GM18505 (cell line): Measurements from ENCODE around the gene AQP5.

Experiments
- ATAC-seq: cut with Tn5 transposase; IDR thresholded peaks from one replicate; pipeline ENCODE4 v1.9.1; 2021; ENCODE audit not compliant: unreplicated experiment
- POLR2A ChIP-seq: IDR thresholded peaks from 4 replicates; pipeline ENCODE4 v1.6.1; 2011; ENCODE audit warnings: borderline replicate concordance; ENCODE audit not compliant: insufficient read depth, insufficient read length; ENCODE audit errors: extremely low read depth

Gene AQP5

DNA sequence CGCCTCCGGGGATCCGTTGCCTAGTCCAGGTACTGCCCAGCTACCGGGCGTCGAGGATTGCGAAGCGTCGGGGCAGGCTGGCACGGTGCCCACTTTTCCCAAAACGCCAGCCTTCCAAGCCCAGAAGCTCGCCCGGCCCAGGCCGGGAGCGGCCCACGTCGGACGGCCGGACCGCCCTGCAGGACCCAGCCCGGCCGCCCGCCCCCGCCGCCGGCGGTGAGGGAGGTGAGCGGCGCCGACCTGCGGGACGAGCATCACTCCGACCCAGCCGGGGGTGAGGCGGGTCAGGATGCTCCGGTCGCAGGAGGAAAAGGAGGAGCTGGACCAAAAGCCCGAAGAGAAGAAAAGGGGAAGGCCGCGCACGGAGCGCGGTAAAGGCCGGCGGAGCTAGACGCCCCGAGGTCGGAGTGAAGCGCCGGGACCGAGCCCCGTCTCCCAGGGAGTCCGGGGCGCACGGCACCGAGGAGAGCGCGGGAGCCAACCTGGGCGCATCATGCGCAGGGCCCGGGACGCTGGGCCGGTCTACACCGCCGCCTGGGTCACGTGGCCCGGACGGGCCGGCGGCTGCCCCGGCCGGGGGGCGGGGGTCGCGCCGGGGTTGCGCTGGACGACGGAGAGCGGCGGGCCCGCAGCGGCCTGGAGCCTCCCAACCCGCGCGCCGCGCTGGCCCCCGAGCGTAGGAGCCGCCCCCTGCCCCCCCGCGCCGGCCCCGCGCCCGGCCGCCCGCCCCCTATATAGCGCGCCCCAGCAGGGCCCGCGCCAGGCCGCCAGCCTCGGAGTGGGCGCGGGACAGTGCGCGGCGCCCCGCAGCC lies at the start of gene AQP5:
Gene AQP5, plus strand, starts transcription at position 762 of the 812 bp plus-strand sequence. CDS start 146 bp downstream, outside the sequence.
- ATAC-seq: no peak
- TF ChIP-seq POLR2A: no peak

DNA sequence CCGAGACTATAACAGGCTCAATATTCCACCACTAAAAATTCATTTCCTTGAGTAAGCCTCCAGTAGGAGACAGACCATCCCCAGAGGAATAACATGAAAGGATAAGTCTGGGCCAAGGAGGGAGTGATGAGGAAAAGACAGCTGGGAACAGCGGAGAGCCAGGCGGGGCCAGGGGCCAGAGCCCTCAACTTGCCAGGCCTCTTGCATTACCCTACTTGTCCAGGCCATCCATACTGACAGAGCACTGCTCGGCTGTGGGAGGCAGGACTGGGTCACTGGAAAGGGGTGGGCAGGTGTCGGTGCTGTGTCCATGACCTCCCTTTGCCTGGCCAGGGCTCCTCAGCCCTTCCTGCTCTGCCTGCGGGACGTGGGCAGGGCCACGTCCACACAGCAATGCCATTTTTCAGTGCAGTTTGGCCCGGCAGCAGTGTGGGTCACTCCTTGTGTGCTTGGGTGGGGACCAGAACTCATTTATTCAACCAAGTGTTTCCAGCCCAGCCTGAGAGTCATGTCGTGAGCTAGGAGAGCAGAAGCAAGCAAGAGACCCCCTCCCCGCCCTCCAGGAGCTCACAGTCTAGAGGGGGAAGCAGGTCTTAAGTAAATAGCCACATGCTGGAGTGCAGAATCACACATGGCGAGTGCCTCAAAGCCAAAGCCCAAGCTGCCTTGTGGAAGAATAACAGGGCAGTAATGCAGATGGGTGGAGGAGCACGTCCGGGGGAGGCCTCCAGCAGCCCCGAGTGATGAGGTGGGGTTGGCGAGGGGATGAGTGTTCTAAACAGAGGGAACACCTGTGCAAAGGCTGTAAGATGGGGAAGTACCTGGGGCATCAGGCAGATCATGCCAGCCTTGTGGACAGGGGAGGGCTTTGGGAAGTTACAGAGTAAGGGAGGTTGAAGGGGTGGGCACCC lies 49.1 kb upstream of the AQP5 start:
- ATAC-seq: no peak
- no peak for TF ChIP-seq POLR2A

DNA sequence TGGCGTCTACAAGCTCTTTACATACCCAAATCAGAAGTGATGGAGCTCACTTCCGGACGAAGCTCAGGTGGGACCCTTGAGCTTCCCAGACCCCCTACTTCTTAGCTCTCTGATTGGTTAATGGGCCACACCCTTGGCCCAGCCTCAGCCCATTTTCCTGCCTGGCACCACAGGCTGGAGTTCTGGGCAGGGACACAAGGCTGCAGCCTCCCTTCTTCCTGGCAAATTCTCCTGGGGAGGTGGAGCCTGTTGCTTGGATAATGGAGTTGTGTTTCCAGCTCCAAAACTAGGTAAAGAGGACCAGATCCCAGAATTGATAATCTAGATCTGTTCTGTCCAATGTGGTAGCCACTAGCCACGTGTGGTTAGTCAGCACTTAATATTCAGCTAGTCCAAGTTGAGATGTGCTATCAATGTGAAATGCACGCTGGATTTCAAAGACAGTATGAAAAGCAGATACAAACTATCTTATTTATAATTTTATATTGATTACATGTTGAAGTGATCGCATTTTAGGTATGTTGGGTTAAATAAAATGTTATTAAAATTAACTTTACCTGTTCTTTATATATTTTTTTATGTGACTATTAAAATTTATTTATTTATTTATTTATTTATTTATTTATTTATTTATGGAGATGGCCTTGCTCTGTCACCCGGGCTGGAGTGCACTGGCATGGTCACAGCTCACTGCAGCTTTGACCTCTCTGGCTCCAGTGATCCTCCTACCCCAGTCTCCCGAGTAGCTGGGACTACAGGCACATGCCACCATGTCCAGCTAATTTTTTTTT lies 45.3 kb upstream of the AQP5 start:
- ATAC-seq: no peak
- TF ChIP-seq POLR2A: no peak

DNA sequence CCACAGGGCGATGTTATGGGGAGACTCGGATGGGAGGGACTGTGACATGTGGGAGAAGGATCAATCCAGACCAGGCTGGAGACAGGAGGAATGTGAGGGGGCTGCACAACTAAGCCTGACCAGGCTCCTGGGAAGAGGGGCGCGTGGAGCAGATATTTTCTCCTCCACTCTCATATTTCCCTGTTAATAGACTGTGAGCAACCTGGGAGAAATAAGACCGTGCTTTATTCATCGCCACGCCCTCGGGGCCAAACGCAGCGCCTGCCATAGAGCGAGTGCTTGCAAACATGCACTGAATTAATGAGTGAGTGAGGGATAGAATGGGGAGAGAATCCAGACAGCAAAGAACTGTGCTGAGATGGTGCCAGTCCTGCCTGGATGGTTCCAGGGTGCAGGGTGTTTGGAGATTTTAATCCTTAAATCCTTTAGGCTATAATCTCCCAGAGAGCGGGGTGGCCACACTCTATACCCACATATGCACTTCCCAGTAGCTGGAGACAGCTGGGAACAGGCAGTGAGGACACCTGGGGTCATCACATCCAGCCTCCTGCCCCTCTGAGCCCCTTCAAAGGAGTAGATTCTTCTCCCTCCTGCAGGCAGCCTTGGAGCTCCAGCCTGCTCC lies 44.4 kb upstream of the AQP5 start:
- ATAC-seq: no peak
- TF ChIP-seq POLR2A: no peak

DNA sequence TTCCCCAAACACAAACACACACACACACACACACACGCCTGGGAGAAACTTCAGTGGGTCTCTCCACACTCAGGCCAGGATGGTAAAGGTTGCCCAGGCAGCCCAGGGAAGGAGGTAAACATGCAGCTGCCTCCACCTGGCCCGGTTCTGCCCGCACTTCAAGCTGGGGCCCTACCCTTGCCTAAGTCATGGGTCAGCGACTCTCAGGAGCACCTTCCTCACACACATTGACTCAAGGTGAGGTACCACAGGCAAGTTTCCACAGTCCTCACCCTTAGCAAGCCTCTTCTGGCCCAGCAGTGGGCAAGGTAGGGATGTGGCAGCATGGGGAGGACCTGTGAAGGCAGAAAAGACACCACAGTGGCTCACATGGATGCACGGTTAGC lies 43.9 kb upstream of the AQP5 start:
- ATAC-seq: no peak
- TF ChIP-seq POLR2A: no peak

DNA sequence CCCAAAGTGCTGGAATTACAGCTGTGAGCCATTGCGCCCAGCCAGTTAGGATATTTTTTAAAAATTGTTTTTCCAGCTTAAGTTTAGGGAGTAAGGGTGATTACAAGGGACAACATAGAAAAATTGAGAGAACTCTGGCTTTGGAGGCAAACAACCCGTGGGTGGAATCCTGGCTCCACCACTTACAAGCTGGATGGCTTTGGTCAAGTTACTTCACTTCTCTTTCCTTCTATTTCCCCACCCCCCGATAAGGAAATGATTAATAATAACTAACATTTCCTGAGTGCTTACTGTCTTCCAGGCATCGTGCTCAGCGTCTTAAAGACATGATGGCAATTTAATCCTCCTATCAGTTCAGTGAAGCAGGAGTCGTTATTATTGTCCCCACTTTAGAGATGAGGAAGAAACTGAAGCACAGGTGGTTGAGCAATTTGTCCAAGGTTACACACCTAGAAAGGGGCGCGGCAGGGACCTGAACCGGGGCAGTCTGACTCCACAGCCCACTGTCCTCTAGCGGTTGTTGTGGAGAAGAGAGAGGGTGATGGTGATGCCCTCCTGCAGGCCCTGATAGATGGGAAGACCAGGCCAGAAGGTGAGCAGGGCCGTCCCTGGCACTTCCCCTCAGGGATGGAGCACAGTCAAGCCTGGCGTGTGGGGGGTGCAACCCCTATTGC lies 41.3 kb upstream of the AQP5 start:
- TF ChIP-seq POLR2A: no peak
- no peak for ATAC-seq

DNA sequence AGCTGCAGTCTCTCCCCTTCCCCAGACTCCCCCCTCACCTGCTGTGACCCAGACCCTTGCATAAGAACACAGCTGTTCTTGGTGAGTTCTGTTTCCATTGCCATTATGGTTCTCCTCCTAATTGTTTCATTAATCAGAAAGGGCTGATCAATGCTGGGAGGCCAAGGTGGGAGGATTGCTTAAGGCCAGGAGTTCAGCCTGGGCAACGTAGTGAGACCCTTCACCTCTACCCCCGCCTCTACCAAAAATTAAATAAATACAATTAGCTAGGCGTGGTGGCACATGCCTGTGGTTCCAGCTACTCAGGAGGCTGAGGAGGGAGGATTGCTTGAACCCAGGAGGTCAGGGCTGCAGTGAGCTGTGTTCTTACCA lies 40.8 kb upstream of the AQP5 start:
- no peak for ATAC-seq
- TF ChIP-seq POLR2A: no peak

DNA sequence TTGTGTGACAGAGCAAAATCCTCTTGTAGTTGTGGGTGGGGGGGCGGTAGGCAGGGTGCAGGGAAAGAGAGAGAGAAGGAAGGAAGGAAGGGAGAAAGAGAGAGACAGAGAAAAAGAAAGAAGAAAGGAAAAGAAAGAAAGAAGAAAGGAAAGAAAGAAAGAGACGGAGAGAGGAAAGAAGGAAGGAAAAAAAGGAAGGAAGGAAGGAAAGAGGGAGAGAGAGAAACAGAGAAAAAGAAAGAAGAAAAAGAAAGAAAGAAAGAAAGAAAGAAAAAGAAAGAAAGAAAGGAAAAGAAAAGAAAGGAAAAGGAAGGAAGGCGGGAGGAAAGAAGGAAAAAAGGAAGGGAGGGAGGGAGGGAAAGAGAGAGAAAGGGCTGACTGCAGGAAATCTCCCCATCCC lies 40.4 kb upstream of the AQP5 start:
- ATAC-seq: no peak

DNA sequence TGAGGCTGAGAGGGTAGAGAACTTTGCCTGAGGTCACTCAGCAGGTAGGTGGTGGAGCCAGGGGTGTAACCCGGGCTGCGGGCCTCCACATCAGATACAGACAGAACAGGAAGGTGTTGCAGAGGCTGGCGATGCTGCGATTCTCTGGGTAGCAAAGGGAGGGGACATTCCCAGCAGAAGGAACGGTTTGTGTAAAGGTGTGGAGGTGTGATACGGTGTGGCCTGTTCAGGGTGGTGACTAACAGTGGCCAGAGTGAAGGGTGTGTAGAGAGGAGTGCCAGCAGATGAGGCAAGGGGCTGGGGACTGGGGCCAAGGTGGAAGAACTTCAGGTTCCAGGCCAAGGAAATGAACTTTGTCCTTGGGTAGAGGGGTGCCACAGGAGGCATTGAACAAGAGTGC lies 39.7 kb upstream of the AQP5 start:
- no peak for ATAC-seq
- no peak for TF ChIP-seq POLR2A

More for the DNA sequence above, 40.4 kb upstream of the AQP5 start:
- TF ChIP-seq POLR2A: no peak

DNA sequence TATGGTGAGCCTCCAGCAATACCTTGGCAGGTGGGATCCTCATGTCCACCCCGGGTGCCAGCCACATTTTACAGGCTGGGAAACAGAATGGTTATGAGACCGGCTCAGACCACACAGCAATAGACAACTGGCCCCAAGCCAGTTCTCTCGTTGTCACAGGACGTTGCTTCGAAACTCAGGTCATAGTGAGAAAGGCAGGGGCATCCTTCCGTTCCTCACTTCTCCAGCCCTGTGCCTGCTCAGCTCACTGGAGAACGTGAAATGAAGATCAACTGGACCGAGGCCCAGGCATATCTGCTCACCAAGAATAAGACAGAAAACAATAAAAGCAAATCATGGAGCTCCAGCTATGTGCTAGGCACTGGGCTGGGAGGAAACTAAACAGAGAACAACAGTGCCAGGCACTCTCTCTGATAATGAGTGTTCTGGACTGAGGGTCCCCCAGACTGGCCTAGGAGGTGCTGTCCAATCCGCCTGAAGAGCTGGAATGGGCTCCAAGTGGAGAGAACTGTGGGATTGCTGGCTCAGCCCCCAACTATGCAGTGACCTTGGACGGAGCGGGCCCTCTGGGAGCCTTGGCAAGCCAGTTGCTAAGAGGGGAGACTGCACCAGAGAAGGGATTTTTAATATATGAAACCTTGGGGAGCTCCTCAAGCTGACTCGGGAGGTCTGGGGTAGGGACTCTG lies 39.2 kb upstream of the AQP5 start:
- TF ChIP-seq POLR2A: no peak
- no peak for ATAC-seq

DNA sequence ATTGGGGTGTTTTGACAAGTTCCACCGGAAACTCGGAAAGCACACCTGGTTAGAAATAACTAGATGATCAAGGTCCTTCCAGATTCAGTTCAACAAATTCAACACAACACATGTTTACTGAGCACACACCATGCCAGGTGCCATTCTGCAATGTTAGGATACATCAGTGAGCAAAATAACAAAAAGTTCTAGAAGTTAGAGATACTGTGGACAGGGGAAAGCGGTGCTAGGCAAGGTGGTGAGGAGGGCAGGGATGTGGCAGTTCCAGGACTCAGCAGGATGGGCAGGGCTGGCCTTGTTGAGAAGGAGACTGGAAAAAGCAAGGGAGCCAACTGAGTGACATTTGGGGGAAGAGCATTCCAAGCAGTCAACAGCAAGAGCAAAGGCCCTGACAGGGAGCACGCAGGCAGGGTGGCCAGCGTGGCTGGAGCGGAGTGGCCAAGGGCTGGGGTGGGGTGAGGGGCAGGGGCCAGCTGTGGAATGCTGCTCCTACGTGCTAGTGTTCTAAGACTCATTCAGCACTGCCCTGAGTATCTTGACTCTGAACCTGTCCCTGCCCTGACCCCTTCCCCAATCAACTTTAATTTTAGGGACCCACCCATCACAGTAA lies 38.5 kb upstream of the AQP5 start:
- ATAC-seq: no peak
- no peak for TF ChIP-seq POLR2A

DNA sequence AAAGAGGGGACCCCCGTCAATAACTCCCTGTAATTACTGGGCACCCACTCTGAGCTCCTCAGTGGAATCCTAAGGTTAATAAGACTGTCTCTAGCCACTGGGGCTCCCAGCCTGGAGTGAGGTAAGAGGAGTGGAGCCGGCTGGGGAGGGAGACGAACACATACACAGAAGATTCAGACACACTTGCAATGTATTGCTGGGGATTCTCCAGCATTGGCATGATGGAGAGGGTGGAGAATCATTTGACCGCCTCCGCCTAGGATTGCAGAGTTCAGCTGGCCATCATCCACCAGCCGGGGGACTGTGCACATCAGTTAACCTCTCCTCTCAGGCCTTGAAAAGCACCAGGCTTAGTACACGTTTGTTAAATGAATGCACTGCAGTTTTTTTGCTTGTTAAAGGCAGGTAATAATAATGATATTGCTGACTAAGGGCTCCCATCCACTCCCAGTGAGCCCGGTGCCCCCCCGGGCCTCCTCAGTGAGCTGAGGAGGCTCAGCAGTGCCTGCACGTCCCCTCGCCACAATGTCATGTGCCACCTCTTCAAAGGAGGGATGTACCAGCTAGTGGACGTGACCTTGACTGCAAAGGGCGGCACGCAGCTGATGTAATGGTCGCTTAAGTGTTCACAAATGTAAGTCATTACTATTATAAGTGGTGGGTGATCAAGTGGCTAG lies 37.7 kb upstream of the AQP5 start:
- TF ChIP-seq POLR2A: no peak
- no peak for ATAC-seq
